Keratinocyte (primary cell): ENCODE results near the gene CTCF. TPM values are rescaled to one million over a fixed set of nuclear protein-coding genes. Genes with fewer than 3 reads are reported as not detected.

Experiments
- DNase-seq: peaks from one replicate; pipeline ENCODE4 v3.0.0-alpha.2; 2011; ENCODE audit warnings: low read depth, missing footprints, low spot score
- FAIRE-seq: peaks from 2 replicates; lab custom pipeline; 2011; peaks lifted over from hg19 to GRCh38; lab: Jason Lieb, UNC
- H2AFZ ChIP-seq: 2 replicates; pipeline ENCODE4 v1.6.0; 2012; ENCODE audit warnings: low read length, control low read depth, inconsistent platforms; ENCODE audit not compliant: control insufficient read depth
- H3K27ac ChIP-seq: 2 replicates; pipeline ENCODE4 v1.5.1; 2011; ENCODE audit warnings: low read length; ENCODE audit not compliant: control insufficient read depth, insufficient read depth
- H3K27me3 ChIP-seq: 3 replicates; pipeline ENCODE4 v1.6.0; 2011; ENCODE audit warnings: low read length; ENCODE audit not compliant: control insufficient read depth, insufficient read depth; ENCODE audit errors: extremely low read depth
- H3K36me3 ChIP-seq, 2 experiments: 2 replicates in 1 of 2; 3 replicates in 1 of 2; pipeline ENCODE4 v1.5.1; 2011; ENCODE audit warnings: low read length in 2 of 2, mild to moderate bottlenecking in 1 of 2; ENCODE audit not compliant: control insufficient read depth in 2 of 2, insufficient read depth in 2 of 2; ENCODE audit errors: extremely low read depth in 1 of 2
- H3K4me1 ChIP-seq: 3 replicates; pipeline ENCODE4 v1.5.1; 2011; ENCODE audit warnings: low read length; ENCODE audit not compliant: control insufficient read depth, insufficient read depth; ENCODE audit errors: extremely low read depth
- H3K4me2 ChIP-seq: 3 replicates; pipeline ENCODE4 v1.6.0; 2011; ENCODE audit warnings: low read depth, low read length; ENCODE audit not compliant: control insufficient read depth, insufficient read depth; ENCODE audit errors: extremely low read depth
- H3K4me3 ChIP-seq, 3 experiments: fragments of 200-600 bp in 1 of 3; sonication (generic) in 1 of 3; 2 replicates in 2 of 3; 3 replicates in 1 of 3; pipeline ENCODE4 v1.5.1; 2011 to 2016; ENCODE audit warnings: low read length in 3 of 3, mild to moderate bottlenecking in 3 of 3, control low read depth in 2 of 3, inconsistent platforms in 1 of 3, low read depth in 1 of 3, mixed read lengths in 1 of 3, mixed run types in 1 of 3, moderate library complexity in 1 of 3; ENCODE audit not compliant: control insufficient read depth in 2 of 3, insufficient read depth in 2 of 3; ENCODE audit errors: extremely low read depth in 1 of 3
- H3K79me2 ChIP-seq: 2 replicates; pipeline ENCODE4 v1.6.0; 2012; ENCODE audit warnings: low read length; ENCODE audit not compliant: control insufficient read depth, insufficient read depth
- H3K9ac ChIP-seq: 3 replicates; pipeline ENCODE4 v1.6.0; 2011; ENCODE audit warnings: low read length; ENCODE audit not compliant: control insufficient read depth, insufficient read depth; ENCODE audit errors: extremely low read depth
- H3K9me1 ChIP-seq: 3 replicates; pipeline ENCODE4 v1.6.0; 2011; ENCODE audit warnings: low read length; ENCODE audit not compliant: control insufficient read depth, insufficient read depth; ENCODE audit errors: extremely low read depth
- H3K9me3 ChIP-seq: 2 replicates; pipeline ENCODE4 v1.5.1; 2012; ENCODE audit warnings: low read depth, low read length; ENCODE audit not compliant: control insufficient read depth
- H4K20me1 ChIP-seq: 3 replicates; pipeline ENCODE4 v1.6.0; 2011; ENCODE audit warnings: low read length; ENCODE audit not compliant: control insufficient read depth, insufficient read depth; ENCODE audit errors: extremely low read depth
- EZH2 ChIP-seq: IDR thresholded peaks from one replicate; pipeline ENCODE4 v1.6.1; 2012; ENCODE audit warnings: inconsistent platforms, mild to moderate bottlenecking, low read length, moderate library complexity
- dilution Hi-C: fragments of 300-500 bp; cut with MboI; formaldehyde crosslinking; loops from one replicate; pipeline ENCODE4 v1.7.0; 2020; ENCODE audit warnings: low sequenced_read_pairs; ENCODE audit not compliant: extremely low pct_ligation_motif_present
- polyA plus RNA-seq, 5 experiments: library from polyadenylated mRNA; depleted of rRNA in 3 of 5; stranded (reverse) in 3 of 5; stranded (forward) in 1 of 5; unstranded in 1 of 5; fragments of >200 nt; gene quantifications; 1 replicate in 1 of 5; 2 replicates in 3 of 5; 3 replicates in 1 of 5; pipeline versions ENCODE4 v1.2.1 to v1.2.3, GENCODE V29; 2011 to 2012; ENCODE audit warnings: missing spikeins in 2 of 5, low read depth in 1 of 5, low replicate concordance in 1 of 5
- TF ChIP-seq, protein P1 (sequence below), 3 experiments: IDR thresholded peaks in 1 of 3; conservative IDR thresholded peaks in 1 of 3; optimal IDR thresholded peaks in 1 of 3; 2 replicates in 2 of 3; 3 replicates in 1 of 3; pipeline versions ENCODE3 to v1.5.1; 2011; ENCODE audit warnings: low read length in 3 of 3, mild to moderate bottlenecking in 3 of 3, moderate library complexity in 2 of 3, control low read depth in 1 of 3, inconsistent platforms in 1 of 3; ENCODE audit not compliant: insufficient read depth in 2 of 3; ENCODE audit errors: extremely low read depth in 1 of 3

The CTCF gene
- polyA plus RNA-seq, 1 donor (not counting 4 experiments of a cell fraction or from before 2014, with no cell fraction given), result 21.4 TPM

DNA sequence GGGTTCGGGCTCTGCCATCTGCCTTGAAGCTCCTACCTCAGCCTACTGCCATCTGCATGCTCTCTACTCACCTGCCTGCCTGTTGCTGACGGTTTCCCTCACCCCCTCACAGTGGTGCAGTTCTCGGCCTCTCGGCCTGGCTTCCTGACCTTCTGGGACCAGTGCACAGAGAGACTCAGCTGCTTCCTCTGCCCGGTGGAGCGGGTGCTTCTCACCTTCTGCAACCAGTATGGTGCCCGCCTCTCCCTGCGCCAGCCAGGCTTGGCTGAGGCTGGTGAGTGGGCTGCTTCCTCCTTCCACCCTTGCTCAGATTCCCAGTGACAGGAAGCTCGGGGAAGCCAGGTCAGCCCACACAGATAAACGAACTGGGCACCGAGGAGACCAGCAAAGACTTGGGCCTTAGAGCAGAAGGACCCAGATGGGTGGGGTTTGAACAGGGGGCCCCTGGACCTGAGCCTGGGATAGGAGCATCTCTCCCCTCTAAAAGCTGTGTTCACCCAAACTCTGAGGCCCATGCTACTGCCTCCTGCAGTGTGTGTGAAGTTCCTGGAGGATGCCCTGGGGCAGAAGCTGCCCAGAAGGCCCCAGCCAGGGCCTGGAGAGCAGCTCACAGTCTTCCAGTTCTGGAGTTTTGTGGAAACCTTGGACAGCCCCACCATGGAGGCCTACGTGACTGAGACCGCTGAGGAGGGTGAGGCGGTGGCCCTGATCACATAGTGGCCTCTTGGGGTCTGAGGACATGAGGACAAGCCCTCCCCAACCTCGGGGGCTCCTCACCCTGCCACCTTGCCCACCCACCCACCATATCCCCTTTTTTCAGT, 17.3 kb upstream of the CTCF start:
- H3K4me1 ChIP-seq, result peaks cover 11% of the 10 kb centered on the region

GRCh38 chr16:67545665-67546024, 16.7 kb upstream of the CTCF start:
- no peaks in the 10 kb centered on the region for H3K9me1 ChIP-seq
- H2AFZ ChIP-seq, result no peak overlapping the region
- DNase-seq (no peak), FAIRE-seq (no peak)
- TF ChIP-seq, protein P1, sequence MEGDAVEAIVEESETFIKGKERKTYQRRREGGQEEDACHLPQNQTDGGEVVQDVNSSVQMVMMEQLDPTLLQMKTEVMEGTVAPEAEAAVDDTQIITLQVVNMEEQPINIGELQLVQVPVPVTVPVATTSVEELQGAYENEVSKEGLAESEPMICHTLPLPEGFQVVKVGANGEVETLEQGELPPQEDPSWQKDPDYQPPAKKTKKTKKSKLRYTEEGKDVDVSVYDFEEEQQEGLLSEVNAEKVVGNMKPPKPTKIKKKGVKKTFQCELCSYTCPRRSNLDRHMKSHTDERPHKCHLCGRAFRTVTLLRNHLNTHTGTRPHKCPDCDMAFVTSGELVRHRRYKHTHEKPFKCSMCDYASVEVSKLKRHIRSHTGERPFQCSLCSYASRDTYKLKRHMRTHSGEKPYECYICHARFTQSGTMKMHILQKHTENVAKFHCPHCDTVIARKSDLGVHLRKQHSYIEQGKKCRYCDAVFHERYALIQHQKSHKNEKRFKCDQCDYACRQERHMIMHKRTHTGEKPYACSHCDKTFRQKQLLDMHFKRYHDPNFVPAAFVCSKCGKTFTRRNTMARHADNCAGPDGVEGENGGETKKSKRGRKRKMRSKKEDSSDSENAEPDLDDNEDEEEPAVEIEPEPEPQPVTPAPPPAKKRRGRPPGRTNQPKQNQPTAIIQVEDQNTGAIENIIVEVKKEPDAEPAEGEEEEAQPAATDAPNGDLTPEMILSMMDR (optimal IDR thresholded peaks at IDR 0.05 in 1 of 3, IDR thresholded peaks at IDR 0.05 in 1 of 3, conservative IDR thresholded peaks at IDR 0.05 in 1 of 3; ENCODE audit: extremely low read depth in 1 of 3, insufficient read depth in 2 of 3, low read length in 3 of 3), result no peak
- TF ChIP-seq EZH2, result no peak
- H4K20me1 ChIP-seq, result peaks cover 4% of the 10 kb centered on the region
- H3K4me3 ChIP-seq, result no peak overlapping the region
- no peaks in the 10 kb centered on the region for H3K9me3 ChIP-seq
- peaks cover 19 to 39% of the 10 kb centered on the region in 2 experiments for H3K36me3 ChIP-seq
- H3K79me2 ChIP-seq, result no peaks in the 10 kb centered on the region
- no peaks in the 10 kb centered on the region for H3K27me3 ChIP-seq
- no peak overlapping the region for H3K9ac ChIP-seq
- H3K4me2 ChIP-seq, result no peak overlapping the region
- peaks cover 11% of the 10 kb centered on the region for H3K4me1 ChIP-seq
- no peak overlapping the region for H3K27ac ChIP-seq
- dilution Hi-C loops, result no loop called here

More for the DNA sequence above, 17.3 kb upstream of the CTCF start:
- H3K9me1 ChIP-seq, result no peaks in the 10 kb centered on the region
- peaks cover 25 to 43% of the 10 kb centered on the region in 2 experiments for H3K36me3 ChIP-seq
- FAIRE-seq (no peak), DNase-seq (no peak)
- peaks cover 4% of the 10 kb centered on the region for H4K20me1 ChIP-seq
- dilution Hi-C loops, result no loop called here
- no peak overlapping the region for H2AFZ ChIP-seq
- H3K4me2 ChIP-seq, result peak overlapping the region; percentile 29
- no peak overlapping the region for H3K27ac ChIP-seq
- H3K79me2 ChIP-seq, result no peaks in the 10 kb centered on the region
- TF ChIP-seq EZH2, result no peak
- TF ChIP-seq, protein P1 (optimal IDR thresholded peaks at IDR 0.05 in 1 of 3, IDR thresholded peaks at IDR 0.05 in 1 of 3, conservative IDR thresholded peaks at IDR 0.05 in 1 of 3; ENCODE audit: extremely low read depth in 1 of 3, insufficient read depth in 2 of 3, low read length in 3 of 3), result no peak
- H3K27me3 ChIP-seq, result no peaks in the 10 kb centered on the region
- H3K4me3 ChIP-seq, result no peak overlapping the region
- H3K9ac ChIP-seq, result no peak overlapping the region
- H3K9me3 ChIP-seq, result no peaks in the 10 kb centered on the region
